Caco-2 (cell line): Measurements from ENCODE around the gene BRSK2. TPM values are rescaled to one million over a fixed set of nuclear protein-coding genes. Genes with fewer than 3 reads are reported as not detected.

Experiments used
- BruUV-seq: library from RNA; stranded (reverse); fragments of 400-500 nt; replicated peaks from 2 replicates; lab custom pipeline; 2021; lab: Mats Ljungman, UMichigan
- CTCF ChIA-PET: fragments of 300-600 bp; sonication (Branson Sonifier 250); formaldehyde crosslinking; loops from one replicate; lab custom pipeline; 2022; ENCODE audit warnings: antibody characterized with exemption; lab: Charles Lee
- POLR2A ChIA-PET: fragments of 300-600 bp; sonication (Branson Sonifier 250); formaldehyde crosslinking; loops from one replicate; lab custom pipeline; 2022; ENCODE audit warnings: antibody characterized with exemption; lab: Charles Lee
- DNase-seq, 2 experiments: peaks; one replicate each; pipeline versions ENCODE4 v3.0.0 to v3.0.0-alpha.2; 2020 to 2022
- H3K27me3 ChIP-seq: replicated peaks from 2 replicates; pipeline ENCODE4 v1.6.0; 2011; ENCODE audit warnings: low read length; ENCODE audit not compliant: control insufficient read depth, insufficient read depth
- H3K36me3 ChIP-seq: 2 replicates; pipeline ENCODE4 v1.5.1; 2011; ENCODE audit warnings: low read length; ENCODE audit not compliant: control insufficient read depth, insufficient read depth
- H3K4me1 ChIP-seq: fragments of 250-450 bp; sonication (Bioruptor Pico); 2 replicates; pipeline ENCODE4 v1.5.1; 2020; ENCODE audit warnings: mild to moderate bottlenecking
- H3K4me3 ChIP-seq: 2 replicates; pipeline ENCODE4 v1.5.1; 2011; ENCODE audit warnings: low read depth, mild to moderate bottlenecking, control low read depth, low read length
- H3K9me3 ChIP-seq: fragments of 250-450 bp; sonication (Bioruptor Pico); 2 replicates; pipeline ENCODE4 v1.5.1; 2020; ENCODE audit warnings: mild to moderate bottlenecking, moderate library complexity
- H3K27ac Mint-ChIP-seq: one replicate; pipeline ENCODE4 v1.8.0; 2022; ENCODE audit warnings: mixed read lengths; ENCODE audit not compliant: unreplicated experiment
- H3K27me3 Mint-ChIP-seq: one replicate; pipeline ENCODE4 v1.8.0; 2022; ENCODE audit warnings: mixed read lengths; ENCODE audit not compliant: insufficient read depth, unreplicated experiment
- H3K36me3 Mint-ChIP-seq: one replicate; pipeline ENCODE4 v1.8.0; 2022; ENCODE audit warnings: mild to moderate bottlenecking, mixed read lengths; ENCODE audit not compliant: insufficient read depth, unreplicated experiment
- H3K4me1 Mint-ChIP-seq: one replicate; pipeline ENCODE4 v1.8.0; 2022; ENCODE audit warnings: low read depth, mixed read lengths; ENCODE audit not compliant: unreplicated experiment
- H3K4me3 Mint-ChIP-seq: one replicate; pipeline ENCODE4 v1.8.0; 2022; ENCODE audit warnings: mild to moderate bottlenecking, moderate library complexity, mixed read lengths; ENCODE audit not compliant: unreplicated experiment
- H3K9me3 Mint-ChIP-seq: one replicate; pipeline ENCODE4 v1.8.0; 2022; ENCODE audit warnings: mixed read lengths; ENCODE audit not compliant: unreplicated experiment
- intact Hi-C: fragments of 100-400 bp; cut with micrococcal nuclease; formaldehyde crosslinking; loops from one replicate; pipeline ENCODE4 v1.10.0; 2022; ENCODE audit not compliant: unreplicated experiment
- total RNA-seq: library from RNA; stranded (reverse); gene quantifications from 2 replicates; pipeline ENCODE4 v1.2.3, GENCODE V29; 2022
- TF ChIP-seq, protein P1 (sequence below), 2 experiments: fragments of 200-600 bp in 1 of 2; IDR thresholded peaks; 1 replicate in 1 of 2; 2 replicates in 1 of 2; pipeline versions ENCODE4 v1.5.1 to v1.8.0; 2011 to 2022; ENCODE audit warnings: antibody characterized with exemption in 1 of 2, control low read depth in 1 of 2, inconsistent platforms in 1 of 2, low read depth in 1 of 2, low read length in 1 of 2, mild to moderate bottlenecking in 1 of 2, moderate library complexity in 1 of 2; ENCODE audit not compliant: insufficient read depth in 1 of 2, severe bottlenecking in 1 of 2, unreplicated experiment in 1 of 2

Gene BRSK2
- total RNA-seq, 1 experiment from 2014 or later, result 32.8 TPM

DNA sequence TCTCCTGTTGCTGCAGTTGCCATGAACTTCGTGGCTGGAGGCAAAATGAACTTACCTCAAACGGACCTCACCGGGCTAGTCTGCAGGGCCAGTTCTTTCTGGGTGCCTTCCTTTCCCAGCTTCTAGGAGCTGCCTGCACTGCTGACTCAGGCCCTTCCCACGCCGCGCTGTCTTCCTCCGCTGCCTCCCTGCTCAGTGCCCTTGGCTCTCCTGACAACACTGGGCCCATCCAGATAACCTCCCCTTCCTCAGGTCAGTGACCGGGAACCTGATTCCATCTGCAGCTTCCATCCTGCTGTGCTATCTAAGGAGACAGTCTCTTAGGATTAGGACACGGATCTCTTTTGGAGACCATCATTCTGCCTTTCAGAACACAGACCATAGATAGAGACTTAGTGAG, 77.5 kb downstream of the BRSK2 start:
- H3K4me1 Mint-ChIP-seq, result peaks cover 6% of the 10 kb centered on the region
- Histone ChIP-seq H3K4me3 (no peak overlapping the region), H3K4me1 (no peaks in the 10 kb centered on the region), H3K36me3 (no peaks in the 10 kb centered on the region), H3K9me3 (no peaks in the 10 kb centered on the region), H3K27me3 (no peaks in the 10 kb centered on the region)
- H3K27ac Mint-ChIP-seq, result no peak overlapping the region
- H3K4me3 Mint-ChIP-seq, result no peak overlapping the region
- no peak for DNase-seq
- TF ChIP-seq, protein P1, sequence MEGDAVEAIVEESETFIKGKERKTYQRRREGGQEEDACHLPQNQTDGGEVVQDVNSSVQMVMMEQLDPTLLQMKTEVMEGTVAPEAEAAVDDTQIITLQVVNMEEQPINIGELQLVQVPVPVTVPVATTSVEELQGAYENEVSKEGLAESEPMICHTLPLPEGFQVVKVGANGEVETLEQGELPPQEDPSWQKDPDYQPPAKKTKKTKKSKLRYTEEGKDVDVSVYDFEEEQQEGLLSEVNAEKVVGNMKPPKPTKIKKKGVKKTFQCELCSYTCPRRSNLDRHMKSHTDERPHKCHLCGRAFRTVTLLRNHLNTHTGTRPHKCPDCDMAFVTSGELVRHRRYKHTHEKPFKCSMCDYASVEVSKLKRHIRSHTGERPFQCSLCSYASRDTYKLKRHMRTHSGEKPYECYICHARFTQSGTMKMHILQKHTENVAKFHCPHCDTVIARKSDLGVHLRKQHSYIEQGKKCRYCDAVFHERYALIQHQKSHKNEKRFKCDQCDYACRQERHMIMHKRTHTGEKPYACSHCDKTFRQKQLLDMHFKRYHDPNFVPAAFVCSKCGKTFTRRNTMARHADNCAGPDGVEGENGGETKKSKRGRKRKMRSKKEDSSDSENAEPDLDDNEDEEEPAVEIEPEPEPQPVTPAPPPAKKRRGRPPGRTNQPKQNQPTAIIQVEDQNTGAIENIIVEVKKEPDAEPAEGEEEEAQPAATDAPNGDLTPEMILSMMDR (IDR thresholded peaks at IDR 0.05; ENCODE audit: insufficient read depth in 1 of 2, low read depth in 1 of 2, low read length in 1 of 2, severe bottlenecking in 1 of 2, unreplicated experiment in 1 of 2), result no peak
- intact Hi-C loops, result no loop called here
- H3K9me3 Mint-ChIP-seq, result no peaks in the 10 kb centered on the region
- no TSS peak for BruUV-seq
- CTCF ChIA-PET, result no interaction called here
- H3K27me3 Mint-ChIP-seq, result no peaks in the 10 kb centered on the region
- POLR2A ChIA-PET, result no interaction called here
- H3K36me3 Mint-ChIP-seq, result peaks cover 53% of the 10 kb centered on the region

DNA sequence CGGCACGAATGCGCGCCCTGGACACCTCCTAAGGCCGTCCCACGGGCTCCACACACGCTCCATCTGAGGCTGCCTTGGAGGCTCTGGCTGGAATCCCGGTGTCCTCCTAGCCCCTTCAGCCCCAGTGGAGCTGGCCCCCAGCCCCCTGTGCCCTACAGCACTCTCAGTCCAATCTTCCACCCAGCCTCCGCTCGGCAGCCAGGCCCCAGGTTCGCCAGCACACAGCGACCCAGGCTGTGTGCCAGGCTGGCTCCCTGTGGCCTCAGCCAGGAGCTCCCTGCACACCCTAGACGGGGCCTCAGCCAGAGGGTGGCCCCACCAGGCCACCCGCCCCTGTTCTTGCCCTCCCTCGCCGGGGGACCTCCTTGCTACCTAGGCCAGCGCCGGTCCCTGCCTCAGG, 78.3 kb downstream of the BRSK2 start:
- Mint-ChIP-seq H3K9me3 (no peaks in the 10 kb centered on the region), H3K4me1 (peaks cover 6% of the 10 kb centered on the region), H3K36me3 (peaks cover 48% of the 10 kb centered on the region), H3K27me3 (no peaks in the 10 kb centered on the region), H3K27ac (no peak overlapping the region), H3K4me3 (no peak overlapping the region)
- no peak overlapping the region for H3K4me3 ChIP-seq
- BruUV-seq, result no TSS peak
- intact Hi-C loops, result no loop called here
- POLR2A ChIA-PET, result no interaction called here
- TF ChIP-seq, protein P1 (IDR thresholded peaks at IDR 0.05; ENCODE audit: insufficient read depth in 1 of 2, low read depth in 1 of 2, low read length in 1 of 2, severe bottlenecking in 1 of 2, unreplicated experiment in 1 of 2), result no peak
- H3K4me1 ChIP-seq, result no peaks in the 10 kb centered on the region
- H3K9me3 ChIP-seq, result no peaks in the 10 kb centered on the region
- no peak for DNase-seq
- H3K36me3 ChIP-seq, result no peaks in the 10 kb centered on the region
- H3K27me3 ChIP-seq, result no peaks in the 10 kb centered on the region
- CTCF ChIA-PET, result interaction anchor here (1.0 kb wide), 1 partner anchor 107 kb away, joined by 3 read pairs; no protein-coding TSS in a partner anchor

DNA sequence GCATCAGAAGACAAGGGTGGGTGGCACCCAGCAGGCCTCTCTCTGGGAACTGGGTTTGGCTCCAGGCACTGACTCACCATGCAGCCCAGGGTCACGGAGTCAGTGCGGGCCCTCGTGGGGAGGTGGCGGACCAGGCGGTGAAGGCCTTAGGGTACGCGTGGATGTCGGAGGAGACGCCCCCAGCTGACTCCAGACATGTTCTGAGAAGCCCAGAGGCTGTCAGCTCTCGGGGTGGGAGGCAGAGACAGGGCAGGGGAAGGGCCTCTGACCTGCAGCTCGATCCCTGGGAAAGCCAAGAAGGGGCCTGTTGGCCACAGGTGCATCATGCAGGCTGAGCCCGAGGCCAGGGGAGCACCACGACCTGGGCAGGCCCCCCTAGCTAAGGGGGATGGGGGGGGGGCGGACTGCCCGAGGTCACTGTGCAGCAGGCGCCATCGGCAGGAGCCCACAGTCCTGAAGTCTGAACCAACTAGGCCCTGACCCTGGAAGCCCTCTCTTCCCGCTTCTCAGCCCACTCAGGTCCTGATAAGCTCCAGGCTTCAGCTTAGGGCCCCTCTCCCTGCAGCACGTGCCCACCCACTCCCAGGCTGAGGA, 78.8 kb downstream of the BRSK2 start:
- intact Hi-C loops, result no loop called here
- Mint-ChIP-seq H3K36me3 (peaks cover 43% of the 10 kb centered on the region), H3K9me3 (no peaks in the 10 kb centered on the region), H3K4me1 (peaks cover 6% of the 10 kb centered on the region), H3K4me3 (no peak overlapping the region), H3K27me3 (no peaks in the 10 kb centered on the region), H3K27ac (no peak overlapping the region)
- POLR2A ChIA-PET, result no interaction called here
- no peaks in the 10 kb centered on the region for H3K9me3 ChIP-seq
- H3K4me3 ChIP-seq, result no peak overlapping the region
- no peaks in the 10 kb centered on the region for H3K27me3 ChIP-seq
- CTCF ChIA-PET, result interaction anchor here (1.0 kb wide), 1 partner anchor 106 kb away, joined by 3 read pairs; no protein-coding TSS in a partner anchor
- TF ChIP-seq, protein P1 (IDR thresholded peaks at IDR 0.05; ENCODE audit: insufficient read depth in 1 of 2, low read depth in 1 of 2, low read length in 1 of 2, severe bottlenecking in 1 of 2, unreplicated experiment in 1 of 2), result no peak
- no peak for DNase-seq
- H3K36me3 ChIP-seq, result no peaks in the 10 kb centered on the region
- no TSS peak for BruUV-seq
- H3K4me1 ChIP-seq, result no peaks in the 10 kb centered on the region
